ENCODE measurements around the gene NRXN2. TPM values are rescaled to one million over a fixed set of nuclear protein-coding genes. Genes with fewer than 3 reads are reported as not detected.
A peak's percentile ranks its signal among the peaks of the same experiment; 100 is the strongest.

NRXN2 gene
- total RNA-seq, 1 experiment from 2014 or later: 0.15 TPM

GRCh38 chr11:64566915-64567891 is 155.8 kb downstream of the NRXN2 start:
- POLR2A ChIA-PET: no interaction called here
- BruUV-seq (replicated peaks): no TSS peak
- ATAC-seq: no peak
- Histone ChIP-seq H3K27ac (ENCODE audit: low read length) (peak overlapping the region; percentile 40; the same call in 1 of the 2 replicates), H3K4me1 (ENCODE audit: control insufficient read depth, insufficient read depth, low read length) (0 out of 2 replicates have a peak, but pooled peaks cover 9% of the 10 kb centered on the region), H3K4me3 (ENCODE audit: low read depth in 2 of 2, low read length in 2 of 2) (no peak overlapping the region; a peak in 1 of 4 replicates), H3K36me3 (ENCODE audit: control insufficient read depth, insufficient read depth, low read length) (no peaks in the 10 kb centered on the region), H3K9me3 (ENCODE audit: control insufficient read depth, insufficient read depth, low read depth, low read length) (no peaks in the 10 kb centered on the region), H3K27me3 (ENCODE audit: control insufficient read depth, insufficient read depth, low read length) (no peaks in the 10 kb centered on the region)
- intact Hi-C loops (cut with micrococcal nuclease; ENCODE audit: unreplicated experiment): no loop called here
- TF ChIP-seq POLR2AphosphoS5 (IDR thresholded peaks at IDR 0.05; ENCODE audit: low read depth, low read length) (no peak), CTCF (IDR thresholded peaks at IDR 0.05) (no peak), REST (IDR thresholded peaks at IDR 0.05; ENCODE audit: insufficient read depth in 1 of 2, low read depth in 2 of 2, low read length in 1 of 2) (no peak)
- CTCF ChIA-PET: interaction anchor here (1.4 kb wide), 1 partner anchor 16 kb away, joined by 4 read pairs; no protein-coding TSS in a partner anchor
- in situ Hi-C loops (cut with HindIII; ENCODE audit: low pct_unique_long_range_greater_than_20kb, low sequenced_read_pairs): no loop called here
- no peak for DNase-seq (ENCODE audit: low read depth, low spot score)

GRCh38 chr11:64566042-64566914 is 156.7 kb downstream of the NRXN2 start:
- intact Hi-C loops (cut with micrococcal nuclease; ENCODE audit: unreplicated experiment): no loop called here
- Histone ChIP-seq H3K9me3 (ENCODE audit: control insufficient read depth, insufficient read depth, low read depth, low read length) (no peaks in the 10 kb centered on the region), H3K4me3 (ENCODE audit: low read depth in 2 of 2, low read length in 2 of 2) (peak overlapping the region in 1 of 2 experiments; percentile 29; a peak in 2 of 4 replicates), H3K27me3 (ENCODE audit: control insufficient read depth, insufficient read depth, low read length) (no peaks in the 10 kb centered on the region), H3K4me1 (ENCODE audit: control insufficient read depth, insufficient read depth, low read length) (0 out of 2 replicates have a peak, but pooled peaks cover 9% of the 10 kb centered on the region), H3K27ac (ENCODE audit: low read length) (peak overlapping the region; percentile 40; the same call in 1 of the 2 replicates), H3K36me3 (ENCODE audit: control insufficient read depth, insufficient read depth, low read length) (no peaks in the 10 kb centered on the region)
- TF ChIP-seq CTCF (IDR thresholded peaks at IDR 0.05): no peak
- peak; percentile 89 for TF ChIP-seq TCF7L2 (IDR thresholded peaks at IDR 0.05; ENCODE audit: low read depth, low read length)
- TF ChIP-seq SIN3A (IDR thresholded peaks at IDR 0.05; ENCODE audit: borderline replicate concordance, insufficient read depth, low read depth, low read length): no peak
- TF ChIP-seq REST (IDR thresholded peaks at IDR 0.05; ENCODE audit: insufficient read depth in 1 of 2, low read depth in 2 of 2, low read length in 1 of 2): no peak
- TF ChIP-seq POLR2AphosphoS5 (IDR thresholded peaks at IDR 0.05; ENCODE audit: low read depth, low read length): no peak
- peak; percentile 50; the same call in 1 of the 2 replicates for ATAC-seq
- no peak for DNase-seq (ENCODE audit: low read depth, low spot score)
- ChIA-PET POLR2A (no interaction called here), CTCF (interaction anchor here (1.4 kb wide), 1 partner anchor 17 kb away, joined by 4 read pairs; no protein-coding TSS in a partner anchor)
- in situ Hi-C loops (cut with HindIII; ENCODE audit: low pct_unique_long_range_greater_than_20kb, low sequenced_read_pairs): no loop called here
- BruUV-seq (replicated peaks): no TSS peak
